22Rv1 (cell line): ENCODE results near the gene MYOZ2.

Experiments used
- CTCF ChIP-seq: fragments of 450-650 bp; IDR thresholded peaks from 2 replicates; pipeline ENCODE4 v1.5.1; 2017; ENCODE audit warnings: mild to moderate bottlenecking
- ZFX ChIP-seq: fragments of 450-650 bp; IDR thresholded peaks from 2 replicates; pipeline ENCODE4 v1.6.1; 2017; ENCODE audit warnings: antibody characterized with exemption, borderline replicate concordance

GRCh38 chr4:119209077-119209476, 73.4 kb downstream of the MYOZ2 start:
- TF ChIP-seq CTCF (no peak), ZFX (no peak)
